EL (cell line): ENCODE data around the gene USP15.
"Not testable (repeated sequence)": the region's sequence is repeated elsewhere in the genome, so short reads cannot be mapped to it uniquely, and the experiment has no call there.

Source experiments
- DNase-seq: peaks from one replicate; pipeline ENCODE4 v3.0.0-alpha.2; 2016

Gene USP15

DNA sequence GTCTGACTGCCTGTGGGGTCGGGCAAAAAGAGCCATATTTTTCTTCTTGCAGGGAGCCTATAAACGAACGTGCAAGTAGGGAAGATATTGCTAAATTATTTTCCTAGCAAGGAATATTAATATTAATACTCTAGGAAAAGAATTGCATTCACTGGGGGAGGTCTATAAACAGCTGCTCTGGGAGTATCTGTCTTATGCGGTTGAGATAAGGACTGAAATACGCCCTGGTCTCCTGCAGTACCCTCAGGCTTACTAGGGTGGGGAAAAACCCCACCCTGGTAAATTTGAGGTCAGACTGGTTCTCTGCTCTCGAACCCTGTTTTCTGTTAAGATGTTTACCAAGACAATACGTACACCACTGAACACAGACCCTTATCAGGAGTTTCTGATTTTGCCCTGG is 203.0 kb downstream of the USP15 start:
- not testable (repeated sequence) for DNase-seq
